Germinal center (tissue), 1 donor: Measurements from ENCODE around the gene CLEC16A.

ENCODE experiments used
- DNase-seq: peaks from one replicate; pipeline ENCODE4 v3.0.0; 2012; ENCODE audit warnings: mixed read lengths, low spot score

The CLEC16A gene

DNA sequence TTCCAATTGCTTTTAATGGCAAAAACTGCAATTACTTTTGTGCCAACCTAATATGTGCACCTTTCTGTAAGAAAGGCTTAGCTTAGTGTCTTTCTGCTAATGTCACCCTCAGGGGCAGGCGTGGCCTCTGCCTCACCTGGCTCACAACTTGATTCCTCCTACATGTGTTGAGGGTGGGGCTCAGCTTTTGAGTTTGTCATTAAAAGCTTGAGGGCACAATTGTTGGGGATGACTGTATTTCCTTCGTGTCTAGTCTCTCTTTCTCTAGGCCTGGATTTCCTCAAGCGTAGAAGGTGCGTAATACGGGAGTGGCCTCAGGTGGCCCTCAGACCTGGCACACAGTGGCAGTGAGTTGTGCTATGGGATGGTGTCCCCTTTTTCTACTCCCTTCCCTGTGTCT, 94.4 kb downstream of the CLEC16A start:
- DNase-seq, result no peak

DNA sequence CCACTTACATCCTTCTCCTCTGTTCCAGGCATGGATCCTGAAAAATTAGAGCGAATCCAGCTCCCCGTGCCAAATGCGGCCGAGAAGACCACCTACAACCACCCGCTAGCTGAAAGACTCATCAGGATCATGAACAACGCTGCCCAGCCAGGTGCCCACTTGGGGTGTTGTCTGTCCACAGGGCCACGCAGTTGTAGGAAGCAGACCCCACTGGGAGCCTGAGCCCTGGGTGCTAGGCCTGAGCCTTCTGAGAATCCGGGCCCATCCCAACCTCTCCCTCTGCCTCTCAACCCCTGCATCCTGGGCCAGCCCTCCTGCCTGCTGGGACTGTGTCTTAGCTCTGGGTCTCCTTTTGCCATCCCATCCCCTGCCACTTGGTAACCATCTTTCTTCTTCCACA, 95.4 kb downstream of the CLEC16A start:
- no peak for DNase-seq

DNA sequence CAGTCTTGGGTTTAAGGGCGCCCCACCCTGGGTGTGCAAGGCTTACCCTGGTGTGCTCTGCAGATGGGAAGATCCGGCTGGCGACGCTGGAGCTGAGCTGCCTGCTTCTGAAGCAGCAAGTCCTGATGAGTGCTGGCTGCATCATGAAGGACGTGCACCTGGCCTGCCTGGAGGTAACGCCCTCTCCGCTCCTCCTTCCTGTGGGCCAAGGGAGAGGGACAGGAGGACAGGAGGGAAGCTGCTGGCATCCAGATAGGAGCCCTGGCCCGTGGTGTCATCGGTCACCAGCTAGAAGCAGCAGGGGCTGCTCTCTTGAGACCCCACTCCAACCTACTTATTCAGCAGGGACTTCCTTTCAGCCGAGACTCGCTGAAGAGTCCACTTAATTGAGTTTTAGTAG, 97.8 kb downstream of the CLEC16A start:
- DNase-seq, result no peak

DNA sequence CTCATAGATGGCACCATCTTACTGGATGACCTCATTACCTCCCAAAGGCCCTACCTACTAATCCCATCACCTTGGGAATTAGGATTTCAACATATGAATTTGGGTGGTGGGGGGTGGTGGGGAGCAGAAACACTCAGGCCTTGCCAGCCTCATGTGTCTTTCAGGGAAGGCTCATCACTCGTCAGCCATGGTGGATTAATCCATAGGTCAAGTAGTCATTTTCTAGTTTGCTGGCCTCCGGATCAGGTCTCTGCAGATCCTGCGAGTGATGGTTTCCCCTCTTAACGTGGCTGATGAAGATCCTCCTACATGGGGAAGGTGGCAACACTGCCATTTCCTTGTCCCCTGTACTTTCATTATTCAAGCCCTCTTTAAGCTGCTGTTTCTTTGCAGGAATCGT, 101.1 kb downstream of the CLEC16A start:
- DNase-seq, result no peak

DNA sequence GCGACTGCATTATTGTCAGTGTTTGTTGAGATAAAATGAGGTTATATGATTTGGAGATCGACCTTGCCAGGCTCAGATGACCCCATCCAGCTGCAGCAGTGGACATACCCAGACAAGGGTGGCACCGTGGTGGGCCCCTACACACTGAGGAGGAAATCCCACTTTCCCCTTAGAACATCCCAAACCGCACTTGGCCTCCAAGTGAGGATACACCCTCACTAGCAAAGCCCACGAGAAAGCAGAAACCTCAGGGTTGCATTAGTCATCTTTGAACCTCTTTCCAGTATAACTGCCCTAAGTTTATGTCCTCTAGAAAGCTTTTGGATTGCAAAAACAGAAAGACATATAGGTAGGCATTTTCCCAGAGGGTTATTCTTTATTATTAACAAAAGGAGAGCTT, 101.5 kb downstream of the CLEC16A start:
- DNase-seq, result no peak

DNA sequence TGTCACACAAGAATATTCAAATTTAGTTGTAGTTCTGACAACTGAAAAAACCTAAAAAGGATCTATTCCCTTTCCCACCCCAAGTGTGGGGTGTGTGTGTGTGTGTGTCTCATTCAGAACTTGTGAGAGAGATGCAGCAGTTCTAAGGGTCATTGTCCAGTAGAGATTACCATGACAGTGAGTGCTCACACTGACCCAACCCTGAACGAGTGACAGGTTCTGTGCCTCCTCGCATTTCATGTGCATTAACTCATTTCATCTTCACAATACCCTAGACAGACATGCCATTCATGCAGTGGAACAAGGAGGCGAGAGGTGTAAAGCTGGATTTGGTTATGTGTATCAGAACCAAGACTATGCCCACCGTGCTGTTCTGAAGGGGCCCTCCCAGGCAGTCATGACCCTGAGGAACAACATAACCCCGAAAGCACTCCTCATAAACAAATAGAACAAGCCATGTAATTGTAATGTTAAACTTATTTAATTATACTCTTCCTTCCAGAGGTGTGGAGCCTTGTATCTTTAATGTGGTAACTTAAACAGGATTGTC, 102.1 kb downstream of the CLEC16A start:
- DNase-seq, result no peak

DNA sequence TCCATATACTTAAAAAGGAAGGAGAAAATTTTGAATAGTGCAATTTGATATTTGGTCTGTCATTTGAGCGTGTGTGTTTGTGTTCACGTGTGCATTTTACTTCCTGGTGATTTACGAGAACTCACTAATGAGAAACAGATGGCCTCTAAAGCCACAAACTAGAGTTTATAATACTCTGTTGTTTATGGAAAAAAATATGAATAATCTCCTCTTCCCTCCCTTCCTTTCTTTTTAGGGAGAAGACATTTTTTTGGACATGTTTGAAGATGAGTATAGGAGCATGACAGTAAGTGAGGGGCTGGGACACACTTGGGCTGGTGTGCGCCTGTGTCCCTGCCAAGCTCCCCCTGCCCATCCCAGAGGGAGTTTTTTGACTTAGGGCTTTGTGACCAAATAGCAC, 102.7 kb downstream of the CLEC16A start:
- no peak for DNase-seq

DNA sequence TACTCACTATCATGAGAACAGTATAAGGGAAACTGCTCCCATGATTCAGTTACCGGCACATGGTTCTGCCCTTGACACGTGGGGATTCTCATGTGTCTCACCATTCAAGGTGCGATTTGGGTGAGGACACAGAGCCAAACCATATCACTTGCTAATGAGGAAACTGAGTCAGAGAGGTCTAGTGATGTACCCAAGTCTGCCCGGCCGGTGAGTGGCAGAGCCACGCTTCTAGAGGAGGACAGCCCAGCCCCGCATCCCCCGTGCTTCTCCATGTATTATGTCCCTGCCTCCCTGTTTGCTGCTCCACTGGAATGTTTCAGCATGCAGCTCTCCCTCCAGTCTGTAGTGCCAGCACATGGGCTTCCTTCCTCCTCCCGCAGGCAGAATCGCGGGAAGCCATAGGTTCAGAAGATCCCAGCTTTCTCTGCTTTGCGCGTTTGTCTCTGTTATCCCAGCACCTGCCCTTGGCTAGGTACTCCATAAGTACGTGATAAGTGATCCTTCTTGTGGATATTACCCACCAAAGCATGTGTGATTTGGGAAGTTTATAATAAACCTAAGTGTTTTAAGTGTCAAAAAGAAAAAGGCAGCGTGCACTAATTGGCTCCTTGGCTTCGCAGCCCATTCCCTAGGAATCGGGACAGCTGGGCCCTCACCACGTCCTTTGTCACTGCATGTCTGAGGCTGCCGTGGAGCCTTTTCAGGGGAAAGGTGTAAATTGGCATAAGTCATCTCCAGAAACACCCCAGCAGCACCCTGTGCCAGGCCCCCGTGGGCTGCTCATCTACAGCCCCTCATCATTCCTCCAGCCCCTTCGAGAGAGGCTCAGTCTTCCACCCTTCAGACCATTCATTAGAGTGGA, 103.8 kb downstream of the CLEC16A start:
- no peak for DNase-seq

DNA sequence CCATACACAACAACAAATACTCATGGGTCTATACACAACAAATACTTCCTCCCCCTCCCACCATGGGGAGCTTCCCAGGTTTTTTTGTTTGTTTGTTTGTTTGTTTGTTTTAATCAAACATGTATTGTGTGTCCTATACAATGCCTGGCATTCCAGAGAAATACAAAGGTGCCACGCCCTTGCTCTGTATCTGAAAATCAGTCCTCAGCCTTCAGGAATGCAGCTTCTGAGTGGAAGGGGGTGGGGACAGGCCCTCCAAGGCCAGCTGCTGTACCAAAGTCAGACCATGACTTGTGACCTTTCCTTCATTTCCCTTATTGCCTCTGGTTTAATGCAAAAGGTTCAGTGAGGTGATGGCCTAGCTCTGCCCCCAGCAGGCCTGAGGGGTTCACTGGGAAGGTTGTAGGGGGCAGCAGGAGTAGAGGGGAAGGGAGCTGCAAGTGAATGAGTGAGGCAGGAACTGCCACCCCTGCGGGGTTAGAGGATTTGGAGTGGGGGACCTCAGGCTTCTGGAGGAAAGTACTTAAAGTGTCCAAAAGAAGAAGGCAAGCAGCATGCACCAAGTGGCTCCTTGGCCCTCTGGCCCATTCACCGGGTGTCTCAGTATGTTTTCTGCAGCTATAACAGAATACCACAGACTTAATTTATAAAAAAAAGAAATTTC, 105.2 kb downstream of the CLEC16A start:
- DNase-seq, result no peak

DNA sequence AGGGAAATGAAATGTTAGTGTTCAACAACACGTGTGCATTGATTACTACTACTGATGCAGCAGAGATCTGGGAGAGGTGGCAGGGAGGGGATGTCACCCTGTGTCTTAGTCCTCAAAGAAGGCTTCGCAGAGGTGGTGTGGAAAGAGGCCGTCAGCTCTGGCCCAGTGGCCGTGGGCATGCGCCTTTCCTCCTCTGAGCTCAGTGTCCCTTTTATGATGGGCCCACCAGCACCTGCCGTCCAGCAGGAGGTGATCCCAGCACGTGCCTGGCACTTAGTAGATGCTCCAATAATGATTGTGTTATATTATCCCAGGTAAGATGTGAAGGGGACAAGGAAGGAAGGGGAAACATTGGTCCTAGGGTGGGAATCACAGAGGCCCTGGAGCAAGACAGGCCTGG, 106.2 kb downstream of the CLEC16A start:
- no peak for DNase-seq

DNA sequence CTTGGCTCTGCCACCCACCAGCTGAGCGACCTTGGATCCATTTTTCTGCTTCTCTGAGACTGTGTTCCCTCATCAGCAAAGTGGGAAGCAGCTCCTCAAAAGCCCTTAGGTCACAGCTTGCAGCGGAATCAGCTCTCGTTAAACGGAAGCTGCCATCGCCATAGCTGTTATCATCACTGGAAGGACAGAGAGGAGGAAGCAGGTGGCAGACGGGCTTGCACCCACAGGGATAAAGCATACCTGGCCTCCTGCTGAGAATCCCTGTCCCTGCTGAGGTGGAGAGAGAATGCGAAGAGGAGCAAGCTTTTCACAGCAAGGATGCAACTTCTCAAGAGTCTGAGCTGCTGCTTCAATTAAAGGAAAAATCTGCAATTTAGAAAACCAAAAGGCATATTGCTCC, 106.6 kb downstream of the CLEC16A start:
- DNase-seq, result no peak

DNA sequence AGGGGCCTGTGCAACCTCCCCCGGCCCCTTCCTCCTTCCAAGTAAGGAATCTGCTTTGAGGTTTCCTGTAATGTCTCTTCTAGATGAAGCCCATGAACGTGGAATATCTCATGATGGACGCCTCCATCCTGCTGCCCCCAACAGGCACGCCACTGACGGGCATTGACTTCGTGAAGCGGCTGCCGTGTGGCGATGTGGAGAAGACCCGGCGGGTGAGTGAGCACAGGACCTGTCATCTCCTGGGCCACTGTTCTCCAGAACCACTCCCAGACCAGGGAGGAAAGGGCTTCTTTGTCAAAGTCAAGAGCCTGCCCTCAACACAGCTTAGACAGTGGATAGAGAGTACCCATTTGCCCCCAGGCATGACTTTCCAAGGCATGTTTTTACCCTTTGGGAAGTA, 107.1 kb downstream of the CLEC16A start:
- DNase-seq, result no peak

DNA sequence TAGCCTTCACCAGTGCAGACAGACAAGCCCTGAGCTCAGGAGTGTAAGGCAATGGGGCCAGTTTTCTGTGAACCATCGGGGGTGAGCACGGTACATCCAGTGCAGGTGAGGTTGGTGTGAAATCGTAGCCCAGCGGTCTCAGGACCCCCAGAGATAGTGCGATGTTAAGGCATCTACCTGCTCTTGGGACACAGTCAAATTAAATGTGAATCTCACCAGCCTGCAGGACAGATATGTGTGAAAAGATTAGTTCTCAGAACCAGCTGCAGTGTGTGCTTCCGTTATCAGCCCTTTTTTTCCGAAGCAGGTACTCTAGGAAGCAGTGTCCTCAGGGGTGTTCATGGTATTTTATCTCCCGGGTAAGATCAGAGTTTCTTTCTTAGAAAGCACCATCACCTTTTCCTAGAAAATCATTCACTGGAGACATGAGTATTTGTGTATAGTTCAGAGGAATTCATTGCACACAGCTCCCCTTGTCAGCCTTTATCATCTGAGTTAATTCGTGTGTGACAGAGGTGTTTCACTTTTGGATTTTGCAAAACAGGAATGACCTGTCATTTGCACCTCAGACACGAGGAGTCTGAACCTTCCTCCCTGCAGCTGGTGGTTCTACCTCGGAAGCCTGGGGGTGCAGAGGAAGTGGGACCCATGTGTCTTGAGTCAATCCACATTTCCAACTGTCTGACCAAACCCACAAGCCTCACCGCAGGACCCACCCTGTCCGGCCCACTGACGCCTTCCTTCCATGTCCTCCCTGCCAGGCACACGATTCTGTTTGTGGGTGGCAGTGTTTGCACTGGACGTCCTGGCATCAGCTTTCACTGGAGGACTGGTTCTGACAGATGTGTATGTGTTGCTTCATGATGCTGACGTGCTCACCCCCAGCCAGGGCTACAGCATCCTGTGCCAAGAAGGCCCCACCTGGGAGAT, 107.8 kb downstream of the CLEC16A start:
- DNase-seq, result peak; percentile 15

DNA sequence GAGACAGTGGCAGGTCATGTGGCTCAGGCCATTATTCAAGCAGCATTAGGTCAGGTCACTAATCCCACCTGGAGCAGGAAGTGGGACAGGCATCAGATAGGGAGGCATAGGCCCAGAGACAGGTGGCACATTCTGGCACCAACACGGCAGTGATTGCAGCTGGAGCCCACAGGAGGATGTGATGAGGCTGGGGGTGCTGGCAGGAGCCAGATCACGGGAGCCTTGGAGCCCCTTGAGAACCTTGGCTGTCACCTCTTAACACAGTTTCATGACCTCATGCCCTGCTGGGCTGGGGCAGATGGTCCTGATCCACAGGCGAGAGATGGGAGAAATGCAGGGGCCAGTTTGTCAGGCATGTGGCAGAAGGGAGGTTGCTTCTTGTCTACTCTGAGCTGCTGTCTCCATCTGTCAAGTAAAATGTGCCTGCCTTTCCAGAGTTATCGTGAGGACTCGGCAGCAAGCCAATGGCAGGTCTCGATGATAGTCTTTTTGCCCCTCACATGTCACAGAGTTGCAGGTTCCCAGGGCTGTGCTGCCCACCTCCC, 109.6 kb downstream of the CLEC16A start:
- no peak for DNase-seq

DNA sequence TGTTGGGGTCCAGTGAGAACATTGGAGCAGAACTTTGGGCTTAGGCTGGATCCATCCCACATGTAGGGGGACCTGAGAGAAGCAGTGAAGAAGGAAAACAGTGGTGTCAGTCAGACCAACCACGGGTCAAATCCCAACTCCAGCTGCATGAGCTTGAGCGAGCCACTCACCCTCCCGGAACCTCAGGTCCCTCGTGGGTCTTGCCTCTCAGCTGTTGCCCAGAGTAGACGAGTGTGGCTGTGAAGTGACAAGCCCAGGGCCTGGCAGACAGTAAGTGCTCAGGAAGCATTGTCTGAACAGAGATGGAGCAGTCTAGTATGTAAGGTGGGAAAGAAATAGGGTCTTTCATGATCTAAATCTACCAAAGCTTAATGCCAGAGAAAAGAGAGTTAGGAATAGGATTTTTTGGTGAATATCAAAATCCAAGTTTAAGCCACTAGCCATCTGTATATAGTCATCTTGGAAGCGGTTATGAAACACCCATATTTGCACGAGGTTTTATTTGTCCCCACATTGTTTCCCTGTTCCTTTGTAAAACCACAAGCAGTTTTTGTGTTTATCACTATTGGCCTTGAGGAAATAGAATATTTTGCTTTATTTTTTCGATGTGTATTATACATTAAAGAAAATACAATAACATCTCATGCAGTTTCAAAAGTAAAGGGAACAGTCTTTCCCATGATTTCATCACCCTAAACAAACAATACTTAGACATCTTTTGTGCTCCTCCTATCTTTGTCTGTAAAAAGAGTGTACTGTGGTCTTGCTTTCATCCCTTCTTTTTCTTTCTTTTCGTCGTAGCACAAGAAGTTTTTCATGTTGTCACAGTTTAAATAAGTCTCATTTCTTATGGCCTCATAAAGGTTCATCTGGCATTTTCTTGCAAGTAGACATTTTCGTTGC, 112.0 kb downstream of the CLEC16A start:
- no peak for DNase-seq

DNA sequence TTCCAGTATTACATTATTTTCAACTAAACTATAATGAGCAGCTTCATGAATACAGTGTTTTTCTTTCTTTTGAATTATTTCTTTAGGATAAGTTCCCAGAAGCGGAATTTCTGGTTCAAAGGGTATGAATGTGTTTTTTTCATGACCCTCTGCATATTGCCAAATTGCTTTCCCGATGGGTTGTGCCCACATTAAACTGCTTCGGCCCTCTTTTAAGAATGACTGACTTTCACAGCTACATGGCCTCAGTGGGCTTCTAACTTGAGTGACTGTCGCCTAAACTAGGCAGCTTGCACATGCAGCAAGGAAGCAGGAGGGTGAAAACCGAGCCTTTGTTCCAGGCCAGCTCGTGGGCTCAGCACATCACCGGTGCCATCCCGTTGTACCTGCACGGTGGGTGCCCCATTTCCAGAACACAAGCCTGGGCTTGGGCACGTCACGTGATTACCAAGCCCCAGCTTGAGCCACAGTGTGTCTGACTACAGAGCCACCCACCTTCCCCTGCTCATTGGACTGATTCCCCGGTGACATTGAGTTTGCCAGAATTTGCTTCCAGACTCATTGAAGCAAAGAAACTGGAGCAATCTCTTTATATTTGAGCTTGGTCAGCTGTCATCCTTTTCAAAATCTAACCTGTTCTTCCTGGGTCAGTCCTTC, 112.8 kb downstream of the CLEC16A start:
- no peak for DNase-seq

DNA sequence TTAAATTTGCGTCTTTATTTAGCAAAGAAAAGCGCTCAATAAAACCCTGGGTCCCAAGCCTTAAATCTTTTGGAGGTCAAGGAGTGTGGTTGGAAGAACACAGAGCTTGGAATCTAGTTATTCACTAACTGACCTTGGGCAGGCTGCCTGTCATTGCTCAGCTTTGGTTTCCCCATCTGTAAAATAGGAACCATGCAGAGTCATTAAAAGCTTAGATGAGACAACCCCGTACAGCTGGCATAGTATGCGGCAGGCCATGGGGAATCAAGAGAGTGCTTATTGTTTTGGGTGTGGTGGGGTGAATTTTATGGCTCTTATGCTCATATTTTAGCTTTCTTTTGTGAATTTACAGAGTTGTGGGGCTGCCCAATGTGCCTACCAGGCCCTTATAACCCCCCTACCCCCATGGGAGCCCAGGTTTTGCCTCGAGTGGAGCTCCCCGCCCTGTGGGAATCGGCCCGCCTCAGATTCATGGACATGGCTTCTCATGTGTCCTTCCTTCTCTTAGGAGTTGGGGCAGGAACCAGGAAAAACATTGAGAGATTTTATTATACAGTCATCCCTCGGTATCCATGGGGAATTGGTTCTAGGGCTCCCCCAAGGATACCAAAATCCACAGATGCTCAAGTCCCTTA, 113.5 kb downstream of the CLEC16A start:
- DNase-seq, result no peak

DNA sequence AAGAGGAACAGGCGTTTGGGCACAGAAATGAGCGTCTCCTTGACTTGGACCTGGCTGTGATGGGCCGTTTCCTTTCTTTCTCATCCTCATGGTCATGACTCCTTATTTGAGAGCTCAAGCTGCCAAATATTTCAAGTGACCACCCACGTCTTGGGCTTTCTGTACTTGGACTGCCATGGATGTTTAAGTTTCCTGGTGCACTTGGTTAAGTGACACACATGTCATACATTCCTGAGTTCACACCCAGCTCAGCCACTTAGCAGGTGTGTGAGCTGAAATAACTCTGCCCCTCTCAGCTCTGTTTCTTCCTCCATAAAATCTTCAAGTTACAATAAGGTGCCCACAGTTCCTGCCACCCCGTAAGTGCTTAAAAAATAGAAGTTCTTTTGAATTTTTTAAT, 114.5 kb downstream of the CLEC16A start:
- no peak for DNase-seq

DNA sequence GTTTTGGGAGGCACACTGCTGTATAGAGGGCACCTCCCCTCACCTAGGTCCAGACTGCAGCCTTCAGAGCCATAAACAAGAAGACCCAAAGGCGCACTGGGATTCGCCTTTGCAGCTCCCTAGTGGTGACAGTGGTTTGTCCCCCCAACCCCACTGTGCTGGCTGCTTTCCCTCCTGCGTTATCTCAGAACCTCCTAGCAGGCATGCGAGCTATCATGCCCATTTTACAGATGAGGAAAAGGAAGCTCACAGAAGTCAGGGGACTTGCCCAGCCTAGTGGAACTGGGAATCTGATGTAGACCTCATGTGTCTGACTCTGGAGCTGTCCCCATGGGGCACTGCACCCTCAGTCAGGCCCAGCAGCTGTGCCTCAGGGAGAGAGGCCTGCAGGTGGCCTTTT, 115.2 kb downstream of the CLEC16A start:
- no peak for DNase-seq

DNA sequence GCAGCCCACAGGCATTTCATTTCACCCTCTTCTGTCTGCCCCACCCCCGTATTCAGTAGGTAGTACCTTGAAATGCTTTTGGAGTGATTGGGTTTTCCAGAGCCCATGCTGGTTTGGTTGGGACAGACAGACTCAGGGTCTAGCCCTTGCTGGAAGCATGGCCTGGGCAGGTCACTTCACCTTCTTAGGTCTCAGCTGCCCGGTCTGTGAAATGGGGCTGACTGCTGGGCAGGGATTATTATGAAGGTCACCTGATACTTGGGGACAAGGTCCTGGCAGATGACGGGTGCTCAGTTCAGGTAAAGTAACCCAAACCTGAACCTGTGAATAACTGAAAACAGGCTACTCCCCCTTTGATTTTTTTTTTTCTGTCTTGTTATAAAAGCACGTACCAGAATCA, 116.0 kb downstream of the CLEC16A start:
- no peak for DNase-seq
